ENCODE results near the gene TRAM2.
"Not testable (repeated sequence)": the region's sequence is repeated elsewhere in the genome, so short reads cannot be mapped to it uniquely, and the experiment has no call there.

TRAM2 gene

GRCh38 chr6:52475307-52475706, 101.6 kb downstream of the TRAM2 start:
- no peak for DNase-seq

GRCh38 chr6:52474173-52474572, 102.7 kb downstream of the TRAM2 start:
- in situ Hi-C loops (cut with MboI; ENCODE audit: low pct_unique_long_range_greater_than_20kb, low sequenced_read_pairs), result no loop called here
- no peak for DNase-seq

More at GRCh38 chr6:52475307-52475706, 101.6 kb downstream of the TRAM2 start:
- in situ Hi-C loops (cut with MboI; ENCODE audit: low pct_unique_long_range_greater_than_20kb, low sequenced_read_pairs), result no loop called here

GRCh38 chr6:52461194-52461593, 115.7 kb downstream of the TRAM2 start:
- in situ Hi-C loops (cut with MboI; ENCODE audit: low pct_unique_long_range_greater_than_20kb, low sequenced_read_pairs); DNase-seq: not testable (repeated sequence)

GRCh38 chr6:52457096-52457495, 119.8 kb downstream of the TRAM2 start:
- in situ Hi-C loops (cut with MboI; ENCODE audit: low pct_unique_long_range_greater_than_20kb, low sequenced_read_pairs), result no loop called here
- no peak for DNase-seq

- in situ Hi-C loops (cut with MboI; ENCODE audit: low pct_unique_long_range_greater_than_20kb, low sequenced_read_pairs), result no loop called here
These were observed 122.3 kb downstream of the TRAM2 start for GRCh38 chr6:52454556-52454955.

More at GRCh38 chr6:52454556-52454955, 122.3 kb downstream of the TRAM2 start:
- no peak for DNase-seq

Data from KBM-7 (cell line).